H1 (cell line): Measurements from ENCODE around the gene NPHP4. TPM values are rescaled to one million over a fixed set of nuclear protein-coding genes. Genes with fewer than 3 reads are reported as not detected.

Source experiments
- CTCF ChIA-PET: fragments of 300-600 bp; sonication (Branson Sonifier 250); formaldehyde crosslinking; loops from one replicate; lab custom pipeline; 2021; ENCODE audit not compliant: partially characterized antibody; lab: Charles Lee
- POLR2A ChIA-PET: fragments of 300-600 bp; sonication (Branson Sonifier 250); formaldehyde crosslinking; loops from one replicate; lab custom pipeline; 2021; ENCODE audit warnings: inconsistent platforms; ENCODE audit not compliant: partially characterized antibody; lab: Charles Lee
- DNase-seq, 2 experiments: peaks; one replicate each; pipeline versions ENCODE4 v3.0.0 to v3.0.0-alpha.2; 2010 to 2022; ENCODE audit warnings: low spot score in 2 of 2, low read depth in 1 of 2, mixed read lengths in 1 of 2
- FAIRE-seq: peaks from 2 replicates; lab custom pipeline; 2011; peaks lifted over from hg19 to GRCh38; lab: Jason Lieb, UNC
- H2AFZ ChIP-seq: 2 replicates; pipeline ENCODE4 v1.8.1; 2012; ENCODE audit warnings: low read length, inconsistent platforms
- H2AK5ac ChIP-seq: 2 replicates; pipeline ENCODE4 v1.6.1; 2013; ENCODE audit warnings: low read depth, low read length
- H2BK120ac ChIP-seq: replicated peaks from 2 replicates; pipeline ENCODE3; 2013; ENCODE audit warnings: low read depth, low read length, inconsistent platforms
- H2BK12ac ChIP-seq: 2 replicates; pipeline ENCODE4 v1.6.1; 2013; ENCODE audit warnings: low read depth, low read length
- H2BK15ac ChIP-seq: 2 replicates; pipeline ENCODE4 v1.6.1; 2013; ENCODE audit warnings: low read length
- H2BK20ac ChIP-seq: 2 replicates; pipeline ENCODE4 v1.6.1; 2013; ENCODE audit warnings: low read length
- H2BK5ac ChIP-seq: 2 replicates; pipeline ENCODE4 v1.6.1; 2013; ENCODE audit warnings: low read depth, low read length
- H3K14ac ChIP-seq: 2 replicates; pipeline ENCODE4 v1.6.1; 2013; ENCODE audit warnings: inconsistent platforms; ENCODE audit not compliant: insufficient read length
- H3K18ac ChIP-seq: 2 replicates; pipeline ENCODE4 v1.6.1; 2013; ENCODE audit warnings: low read length; ENCODE audit errors: extremely low read depth
- H3K23ac ChIP-seq: 2 replicates; pipeline ENCODE4 v1.6.1; 2013; ENCODE audit warnings: inconsistent platforms; ENCODE audit not compliant: insufficient read length
- H3K23me2 ChIP-seq: 2 replicates; pipeline ENCODE4 v1.6.1; 2013; ENCODE audit warnings: low read depth, low read length
- H3K27ac ChIP-seq: 2 replicates; pipeline ENCODE4 v1.6.1; 2011; ENCODE audit warnings: low read depth, low read length, inconsistent platforms
- H3K27me3 ChIP-seq, 4 experiments: replicated peaks in 1 of 4; 1 replicate in 1 of 4; 2 replicates in 3 of 4; pipeline versions ENCODE4 v1.6.1 to v1.8.1; 2011 to 2013; ENCODE audit warnings: low read length in 3 of 4, mild to moderate bottlenecking in 3 of 4, inconsistent platforms in 2 of 4, mixed read lengths in 2 of 4, moderate library complexity in 1 of 4; ENCODE audit not compliant: control insufficient read depth in 3 of 4, insufficient read depth in 3 of 4; ENCODE audit errors: extremely low read depth in 1 of 4
- H3K36me3 ChIP-seq, 4 experiments: 2 replicates each; pipeline versions ENCODE4 v1.6.1 to v1.8.1; 2011 to 2013; ENCODE audit warnings: mild to moderate bottlenecking in 4 of 4, low read length in 3 of 4, moderate library complexity in 2 of 4, control low read depth in 1 of 4, inconsistent platforms in 1 of 4; ENCODE audit not compliant: insufficient read depth in 4 of 4, control insufficient read depth in 2 of 4
- H3K4ac ChIP-seq: replicated peaks from 2 replicates; pipeline ENCODE3; 2013; ENCODE audit warnings: low read length, low read depth, mixed read lengths, inconsistent platforms; ENCODE audit not compliant: insufficient read length
- H3K4me1 ChIP-seq, 4 experiments: replicated peaks in 1 of 4; 1 replicate in 1 of 4; 2 replicates in 3 of 4; pipeline versions ENCODE4 v1.6.1 to v1.8.1; 2011 to 2013; ENCODE audit warnings: low read length in 3 of 4, inconsistent platforms in 2 of 4, mixed read lengths in 1 of 4; ENCODE audit not compliant: insufficient read depth in 4 of 4, control insufficient read depth in 3 of 4
- H3K4me2 ChIP-seq, 2 experiments: 2 replicates each; pipeline versions ENCODE4 v1.6.1 to v1.8.1; 2011 to 2013; ENCODE audit warnings: low read depth in 2 of 2, low read length in 2 of 2, control low read depth in 1 of 2, inconsistent platforms in 1 of 2, mild to moderate bottlenecking in 1 of 2; ENCODE audit not compliant: insufficient read depth in 1 of 2
- H3K4me3 ChIP-seq, 4 experiments: fragments of 200-600, 300-600 bp in 1 of 4; sonication (generic), shearing (Covaris generic), sonication (Bioruptor Twin) in 1 of 4; 2 replicates each; pipeline versions ENCODE4 v1.5.1 to v1.8.1; 2011 to 2016; ENCODE audit warnings: low read length in 4 of 4, low read depth in 3 of 4, control low read depth in 2 of 4, inconsistent platforms in 2 of 4, mild to moderate bottlenecking in 2 of 4, mixed read lengths in 1 of 4, moderate library complexity in 1 of 4; ENCODE audit not compliant: insufficient read depth in 2 of 4; ENCODE audit errors: extremely low read depth in 1 of 4
- H3K56ac ChIP-seq: replicated peaks from 2 replicates; pipeline ENCODE3; 2013; ENCODE audit warnings: low read depth, mild to moderate bottlenecking, mixed read lengths, low read length, inconsistent platforms; ENCODE audit not compliant: insufficient read length
- H3K79me1 ChIP-seq: 2 replicates; pipeline ENCODE4 v1.6.1; 2013; ENCODE audit warnings: low read depth, low read length, control low read depth
- H3K79me2 ChIP-seq, 2 experiments: 2 replicates each; pipeline versions ENCODE4 v1.6.1 to v1.8.1; 2012 to 2013; ENCODE audit warnings: low read length in 2 of 2, mild to moderate bottlenecking in 2 of 2, inconsistent platforms in 1 of 2; ENCODE audit not compliant: insufficient read depth in 2 of 2, control insufficient read depth in 1 of 2
- H3K9ac ChIP-seq, 4 experiments: replicated peaks in 1 of 4; 1 replicate in 1 of 4; 2 replicates in 3 of 4; pipeline versions ENCODE4 v1.6.1 to v1.8.1; 2011 to 2013; ENCODE audit warnings: low read depth in 3 of 4, low read length in 3 of 4, control low read depth in 2 of 4, mild to moderate bottlenecking in 2 of 4, moderate library complexity in 2 of 4, inconsistent platforms in 1 of 4; ENCODE audit errors: extremely low read depth in 1 of 4
- H3K9me3 ChIP-seq, 2 experiments: 2 replicates each; pipeline versions ENCODE4 v1.6.1 to v1.8.1; 2012 to 2013; ENCODE audit warnings: mild to moderate bottlenecking in 2 of 2, moderate library complexity in 2 of 2, control low read depth in 1 of 2, inconsistent platforms in 1 of 2, low read depth in 1 of 2, low read length in 1 of 2, mixed read lengths in 1 of 2; ENCODE audit not compliant: insufficient read depth in 2 of 2
- H4K20me1 ChIP-seq, 2 experiments: replicated peaks in 1 of 2; 2 replicates each; pipeline versions ENCODE3 to v1.8.1; 2011 to 2013; ENCODE audit warnings: inconsistent platforms in 2 of 2, low read length in 2 of 2, mild to moderate bottlenecking in 1 of 2; ENCODE audit not compliant: insufficient read depth in 2 of 2, control insufficient read depth in 1 of 2
- H4K5ac ChIP-seq: 2 replicates; pipeline ENCODE4 v1.6.1; 2013; ENCODE audit warnings: low read length, low read depth, mixed read lengths, inconsistent platforms; ENCODE audit not compliant: insufficient read length
- H4K8ac ChIP-seq: 2 replicates; pipeline ENCODE4 v1.8.0; 2013; ENCODE audit warnings: mild to moderate bottlenecking, moderate library complexity, low read length, inconsistent platforms; ENCODE audit not compliant: insufficient read depth; ENCODE audit errors: extremely low read depth
- H4K91ac ChIP-seq: replicated peaks from 2 replicates; pipeline ENCODE3; 2013; ENCODE audit warnings: low read length, mixed read lengths, inconsistent platforms; ENCODE audit not compliant: insufficient read length
- BRCA1 ChIP-seq: IDR thresholded peaks from 2 replicates; pipeline ENCODE4 v1.6.1; 2012; ENCODE audit warnings: low read depth, low read length, improper control_type of control experiment
- CBX5 ChIP-seq: fragments of 300-800, 300-1000 bp; sonication (generic); IDR thresholded peaks from 2 replicates; pipeline ENCODE4 v1.7.1; 2016; ENCODE audit warnings: antibody characterized with exemption, low read length, low read depth
- CHD1 ChIP-seq: IDR thresholded peaks from 2 replicates; pipeline ENCODE4 v1.6.1; 2012; ENCODE audit warnings: low read depth, low read length, improper control_type of control experiment
- CHD2 ChIP-seq: IDR thresholded peaks from 2 replicates; pipeline ENCODE4 v1.6.1; 2012; ENCODE audit warnings: low read length, improper control_type of control experiment
- CREB1 ChIP-seq: IDR thresholded peaks from 2 replicates; pipeline ENCODE4 v1.6.1; 2012; ENCODE audit warnings: inconsistent platforms
- EP300 ChIP-seq, 2 experiments: IDR thresholded peaks; 1 replicate in 1 of 2; 2 replicates in 1 of 2; pipeline ENCODE4 v1.6.1; 2011 to 2012; ENCODE audit warnings: low read depth in 2 of 2, low read length in 2 of 2, mild to moderate bottlenecking in 2 of 2, borderline replicate concordance in 1 of 2, inconsistent platforms in 1 of 2, moderate library complexity in 1 of 2
- EZH2 ChIP-seq: fragments of 200-600 bp; sonication (generic); IDR thresholded peaks from 2 replicates; pipeline ENCODE4 v1.7.1; 2012; ENCODE audit warnings: low read depth, mild to moderate bottlenecking, moderate library complexity, low read length, inconsistent platforms; ENCODE audit not compliant: severe bottlenecking
- KDM1A ChIP-seq: fragments of 200-600, 300-600 bp; sonication (generic); IDR thresholded peaks from 2 replicates; pipeline ENCODE4 v1.7.1; 2016; ENCODE audit warnings: mild to moderate bottlenecking, low read length, borderline replicate concordance
- NANOG ChIP-seq: IDR thresholded peaks from 2 replicates; pipeline ENCODE4 v1.6.1; 2011; ENCODE audit warnings: low read length, low read depth, mild to moderate bottlenecking, inconsistent platforms; ENCODE audit not compliant: insufficient read depth, poor library complexity, severe bottlenecking
- SIRT6 ChIP-seq: IDR thresholded peaks from one replicate; pipeline ENCODE4 v1.7.1; 2012; ENCODE audit warnings: low read length, inconsistent platforms
- SP4 ChIP-seq: IDR thresholded peaks from 2 replicates; pipeline ENCODE4 v1.6.1; 2012; ENCODE audit warnings: low read length, inconsistent platforms
- SRF ChIP-seq: IDR thresholded peaks from 2 replicates; pipeline ENCODE4 v1.6.1; 2011; ENCODE audit warnings: mild to moderate bottlenecking, low read depth, low read length, moderate library complexity
- TBP ChIP-seq: IDR thresholded peaks from 2 replicates; pipeline ENCODE4 v1.6.1; 2011; ENCODE audit warnings: low read depth, low read length, improper control_type of control experiment
- WGBS, 2 experiments: shearing (Covaris generic) in 1 of 2; methylation state at CpG; one replicate each; pipeline versions ENCODE4 v1.1.6 to v1.1.7; 2013 to 2015; ENCODE audit warnings: low lambda C conversion rate in 2 of 2, mixed read lengths in 2 of 2, inconsistent platforms in 1 of 2, low coverage in 1 of 2, missing lambda C conversion rate in 1 of 2; ENCODE audit not compliant: insufficient replicate concordance in 2 of 2, insufficient coverage in 1 of 2, insufficient read length in 1 of 2; ENCODE audit errors: extremely low coverage in 1 of 2, missing lambda C conversion rate in 1 of 2; 5-methylcytosine and 5-hydroxymethylcytosine counted together
- polyA plus RNA-seq, 7 experiments: library from polyadenylated mRNA; depleted of rRNA in 3 of 7; stranded (reverse) in 5 of 7; unstranded in 2 of 7; fragments of >200 nt in 5 of 7; fragments of 200-250 nt in 2 of 7; gene quantifications; 1 replicate in 5 of 7; 2 replicates in 1 of 7; 4 replicates in 1 of 7; pipeline versions ENCODE4 v1.2.1 to v1.2.3, GENCODE V29; 2011 to 2013; ENCODE audit warnings: missing spikeins in 2 of 7, mixed read lengths in 2 of 7
- total RNA-seq: library from RNA; stranded (reverse); fragmentation: NEBNext Ultra II Directional; extraction: Animal tissue kit (Norgen Biotek cat#: 25700); gene quantifications from 2 replicates; pipeline ENCODE4 v1.2.1, GENCODE V29; 2021

Gene NPHP4
- total and polyA plus RNA-seq, 2 of the 8 experiments (the other 6 are each of a cell fraction or from before 2014, with no cell fraction given) = 5.8 to 14.0 TPM

DNA sequence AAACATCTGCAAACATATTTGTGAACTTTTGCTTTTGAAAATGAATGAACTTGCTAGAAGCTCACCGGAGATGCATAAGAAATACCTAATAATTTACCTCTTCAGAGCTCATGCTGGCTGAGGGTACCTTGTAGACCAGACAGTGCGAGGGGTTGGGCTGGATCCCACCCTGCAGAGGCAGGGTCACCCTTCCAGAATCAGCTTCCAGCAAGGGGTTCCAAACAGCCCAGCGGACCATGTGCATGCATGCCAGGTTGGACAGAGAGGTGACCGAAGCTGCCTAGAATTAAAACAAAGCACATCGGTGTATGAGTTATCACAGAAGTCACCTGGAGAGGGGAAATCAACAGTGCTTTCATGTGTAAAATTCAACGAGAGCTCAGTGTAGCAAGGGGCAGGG lies 59.2 kb downstream of the NPHP4 start:
- Histone ChIP-seq H3K23me2 (no peaks in the 10 kb centered on the region), H3K27ac (no peak overlapping the region), H4K5ac (no peak overlapping the region), H4K8ac (no peak overlapping the region; the same call in 1 of the 2 replicates), H3K23ac (no peak overlapping the region), H4K20me1 (no peaks in the 10 kb centered on the region), H3K4me2 (0 out of 4 replicates have a peak overlapping the region, but pooled peaks of 1 of the 2 experiments have one; percentile 12), H3K36me3 (peaks cover 0 to 8% (median 2%) of the 10 kb centered on the region in 4 experiments; a peak in 5 of 8 replicates), H3K56ac (no peak overlapping the region), H2BK120ac (no peak overlapping the region), H3K9ac (no peak overlapping the region), H2BK5ac (no peak overlapping the region), H3K4me1 (peaks cover 0 to 13% (median 3%) of the 10 kb centered on the region in 4 experiments; a peak in 3 of 7 replicates), H2BK12ac (no peak overlapping the region), H3K14ac (no peak overlapping the region), H3K9me3 (peaks cover 0 to 9% of the 10 kb centered on the region in 2 experiments; a peak in 1 of 4 replicates), H2BK20ac (no peak overlapping the region), H3K79me2 (no peaks in the 10 kb centered on the region), H3K27me3 (no peaks in the 10 kb centered on the region), H2AK5ac (no peak overlapping the region), H3K4ac (no peak overlapping the region), H2AFZ (no peak overlapping the region), H3K18ac (no peak overlapping the region), H3K79me1 (no peaks in the 10 kb centered on the region), H2BK15ac (no peak overlapping the region), H3K4me3 (no peak overlapping the region), H4K91ac (no peak overlapping the region)
- CTCF ChIA-PET = interaction anchor here (1.0 to 2.2 kb wide), 5 partner anchors 16 to 94 kb away, joined by 3 to 7 read pairs (median 4); no protein-coding TSS in a partner anchor
- FAIRE-seq (no peak), DNase-seq (no peak)
- TF ChIP-seq EZH2 = no peak
- TF ChIP-seq SP4 = no peak
- TF ChIP-seq KDM1A = no peak
- TF ChIP-seq BRCA1 = no peak
- TF ChIP-seq EP300 (IDR thresholded peaks at IDR 0.05; ENCODE audit: borderline replicate concordance in 1 of 2, low read depth in 2 of 2, low read length in 2 of 2) = no peak
- no peak for TF ChIP-seq CHD2
- TF ChIP-seq SIRT6 = no peak
- no peak for TF ChIP-seq CREB1
- TF ChIP-seq CHD1 = no peak
- TF ChIP-seq SRF = no peak
- no peak for TF ChIP-seq NANOG
- no peak for TF ChIP-seq CBX5
- no peak for TF ChIP-seq TBP
- POLR2A ChIA-PET = interaction anchor here (0.7 to 1.3 kb wide), 3 partner anchors 18 to 185 kb away, joined by 3 to 4 read pairs (median 4); no protein-coding TSS in a partner anchor
- 86% methylated on average over 6 of the region's 6 CpGs; no CpG with 5 or more reads in 1 of the 2 experiments for WGBS, 2 experiments
